PFSK-1 (cell line): Measurements from ENCODE around the gene FAM20A.

Experiments used
- POLR2AphosphoS5 ChIP-seq: IDR thresholded peaks from 2 replicates; pipeline ENCODE4 v1.6.1; 2012; ENCODE audit warnings: low read depth, mild to moderate bottlenecking, control low read depth, low read length, moderate library complexity
- SIN3A ChIP-seq: IDR thresholded peaks from 2 replicates; pipeline ENCODE4 v1.6.1; 2012; ENCODE audit warnings: mild to moderate bottlenecking, low read length, moderate library complexity, borderline replicate concordance; ENCODE audit not compliant: insufficient read depth
- TAF1 ChIP-seq: IDR thresholded peaks from 2 replicates; pipeline ENCODE4 v1.6.1; 2012; ENCODE audit warnings: low read length, control low read depth, borderline replicate concordance; ENCODE audit not compliant: insufficient read depth
- TF ChIP-seq, protein P1 (sequence below), 2 experiments: IDR thresholded peaks; 2 replicates each; pipeline versions ENCODE4 v1.6.1 to v1.8.0; 2011 to 2012; ENCODE audit warnings: low read depth in 2 of 2, low read length in 2 of 2, control low read depth in 1 of 2, inconsistent platforms in 1 of 2, mild to moderate bottlenecking in 1 of 2, moderate library complexity in 1 of 2; ENCODE audit not compliant: insufficient read depth in 1 of 2

DNA sequence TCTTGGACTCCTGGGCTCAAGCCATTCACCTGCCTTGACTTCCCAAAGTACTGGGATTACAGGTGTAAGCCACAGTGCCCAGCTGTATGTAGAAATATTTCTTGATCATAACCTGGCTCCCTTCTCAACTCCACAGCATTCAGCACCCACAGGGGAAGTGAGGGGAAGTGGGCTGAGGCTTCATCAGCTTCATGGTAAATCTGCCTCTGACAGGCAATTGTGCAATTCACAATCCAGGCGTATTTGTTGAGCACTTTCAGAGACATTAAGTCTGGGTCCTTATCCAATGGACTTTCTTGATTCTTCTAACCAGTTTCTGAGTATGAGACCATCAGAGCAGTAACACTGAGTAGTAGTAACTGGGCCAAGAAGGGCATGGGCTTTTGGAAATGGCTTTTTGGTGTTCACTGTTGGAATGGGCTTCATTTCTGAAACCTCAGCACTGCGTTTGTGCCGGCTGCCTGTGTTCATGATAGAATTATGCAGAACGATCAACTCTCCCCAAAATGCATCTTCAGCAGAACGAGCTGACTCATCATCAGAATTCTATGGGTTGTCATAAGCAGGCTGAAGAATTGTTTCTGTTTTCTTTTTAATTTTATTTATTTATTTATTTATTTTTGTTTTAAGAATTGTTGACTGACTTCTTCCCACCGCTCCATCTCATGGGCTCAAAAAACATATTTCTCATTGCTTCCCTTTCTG, 28.9 kb downstream of the FAM20A start:
- TF ChIP-seq TAF1 (no peak), POLR2AphosphoS5 (no peak), SIN3A (no peak)
- TF ChIP-seq, protein P1, sequence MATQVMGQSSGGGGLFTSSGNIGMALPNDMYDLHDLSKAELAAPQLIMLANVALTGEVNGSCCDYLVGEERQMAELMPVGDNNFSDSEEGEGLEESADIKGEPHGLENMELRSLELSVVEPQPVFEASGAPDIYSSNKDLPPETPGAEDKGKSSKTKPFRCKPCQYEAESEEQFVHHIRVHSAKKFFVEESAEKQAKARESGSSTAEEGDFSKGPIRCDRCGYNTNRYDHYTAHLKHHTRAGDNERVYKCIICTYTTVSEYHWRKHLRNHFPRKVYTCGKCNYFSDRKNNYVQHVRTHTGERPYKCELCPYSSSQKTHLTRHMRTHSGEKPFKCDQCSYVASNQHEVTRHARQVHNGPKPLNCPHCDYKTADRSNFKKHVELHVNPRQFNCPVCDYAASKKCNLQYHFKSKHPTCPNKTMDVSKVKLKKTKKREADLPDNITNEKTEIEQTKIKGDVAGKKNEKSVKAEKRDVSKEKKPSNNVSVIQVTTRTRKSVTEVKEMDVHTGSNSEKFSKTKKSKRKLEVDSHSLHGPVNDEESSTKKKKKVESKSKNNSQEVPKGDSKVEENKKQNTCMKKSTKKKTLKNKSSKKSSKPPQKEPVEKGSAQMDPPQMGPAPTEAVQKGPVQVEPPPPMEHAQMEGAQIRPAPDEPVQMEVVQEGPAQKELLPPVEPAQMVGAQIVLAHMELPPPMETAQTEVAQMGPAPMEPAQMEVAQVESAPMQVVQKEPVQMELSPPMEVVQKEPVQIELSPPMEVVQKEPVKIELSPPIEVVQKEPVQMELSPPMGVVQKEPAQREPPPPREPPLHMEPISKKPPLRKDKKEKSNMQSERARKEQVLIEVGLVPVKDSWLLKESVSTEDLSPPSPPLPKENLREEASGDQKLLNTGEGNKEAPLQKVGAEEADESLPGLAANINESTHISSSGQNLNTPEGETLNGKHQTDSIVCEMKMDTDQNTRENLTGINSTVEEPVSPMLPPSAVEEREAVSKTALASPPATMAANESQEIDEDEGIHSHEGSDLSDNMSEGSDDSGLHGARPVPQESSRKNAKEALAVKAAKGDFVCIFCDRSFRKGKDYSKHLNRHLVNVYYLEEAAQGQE (IDR thresholded peaks at IDR 0.05; ENCODE audit: insufficient read depth in 1 of 2, low read depth in 2 of 2, low read length in 2 of 2): no peak
